Endothelial cell of umbilical vein (primary cell): ENCODE results near the gene GAL3ST1. TPM values are rescaled to one million over a fixed set of nuclear protein-coding genes. Genes with fewer than 3 reads are reported as not detected.

Source experiments
- BruUV-seq: library from RNA; stranded (reverse); fragments of 400-500 nt; replicated peaks from 2 replicates; lab custom pipeline; 2021; lab: Mats Ljungman, UMichigan
- CTCF ChIA-PET: fragments of 300-600, 350-600 bp; sonication (Branson Sonifier 250); formaldehyde crosslinking; loops from one replicate; lab custom pipeline; 2021; ENCODE audit warnings: antibody characterized with exemption, inconsistent platforms; lab: Charles Lee
- POLR2A ChIA-PET: fragments of 300-600, 350-600 bp; sonication (Branson Sonifier 250); formaldehyde crosslinking; loops from one replicate; lab custom pipeline; 2021; ENCODE audit warnings: antibody characterized with exemption, inconsistent platforms; lab: Charles Lee
- DNase-seq: peaks from one replicate; pipeline ENCODE4 v3.0.0-alpha.2; 2011; ENCODE audit warnings: low read depth, low spot score
- FAIRE-seq: peaks from 2 replicates; lab custom pipeline; 2011; peaks lifted over from hg19 to GRCh38; lab: Jason Lieb, UNC
- H2AFZ ChIP-seq: 2 replicates; pipeline ENCODE4 v1.6.0; 2012; ENCODE audit warnings: low read depth, low read length, control low read depth, inconsistent platforms
- H3K27ac ChIP-seq: 2 replicates; pipeline ENCODE4 v1.5.1; 2011; ENCODE audit warnings: low read depth, mild to moderate bottlenecking, control low read depth, low read length, moderate library complexity; ENCODE audit not compliant: insufficient read depth
- H3K27me3 ChIP-seq, 2 experiments: 2 replicates each; pipeline versions ENCODE4 v1.6.0 to v1.6.1; 2011; ENCODE audit warnings: low read length in 2 of 2, mixed read lengths in 1 of 2; ENCODE audit not compliant: control insufficient read depth in 2 of 2, insufficient read depth in 2 of 2
- H3K36me3 ChIP-seq, 2 experiments: 2 replicates in 1 of 2; 3 replicates in 1 of 2; pipeline ENCODE4 v1.5.1; 2011; ENCODE audit warnings: low read length in 2 of 2, mild to moderate bottlenecking in 1 of 2, moderate library complexity in 1 of 2; ENCODE audit not compliant: control insufficient read depth in 2 of 2, insufficient read depth in 2 of 2; ENCODE audit errors: extremely low read depth in 1 of 2
- H3K4me1 ChIP-seq: 3 replicates; pipeline ENCODE4 v1.5.1; 2011; ENCODE audit warnings: mild to moderate bottlenecking, low read length; ENCODE audit not compliant: control insufficient read depth, insufficient read depth; ENCODE audit errors: extremely low read depth
- H3K4me2 ChIP-seq: 2 replicates; pipeline ENCODE4 v1.6.1; 2011; ENCODE audit warnings: low read length, control low read depth, mixed read lengths; ENCODE audit not compliant: insufficient read depth
- H3K4me3 ChIP-seq, 3 experiments: fragments of 200-600 bp in 1 of 3; sonication (generic), shearing (Covaris generic) in 1 of 3; replicated peaks in 1 of 3; 2 replicates each; pipeline ENCODE4 v1.5.1; 2011 to 2016; ENCODE audit warnings: control low read depth in 3 of 3, low read length in 3 of 3, mild to moderate bottlenecking in 2 of 3, inconsistent platforms in 1 of 3, low read depth in 1 of 3, moderate library complexity in 1 of 3; ENCODE audit not compliant: insufficient read depth in 1 of 3
- H3K79me2 ChIP-seq: 2 replicates; pipeline ENCODE4 v1.6.0; 2012; ENCODE audit warnings: low read length, inconsistent platforms; ENCODE audit not compliant: control insufficient read depth, insufficient read depth
- H3K9ac ChIP-seq: replicated peaks from 2 replicates; pipeline ENCODE3; 2011; ENCODE audit warnings: low read length, control low read depth; ENCODE audit not compliant: insufficient read depth; ENCODE audit errors: extremely low read depth
- H3K9me1 ChIP-seq: replicated peaks from 3 replicates; pipeline ENCODE4 v1.6.0; 2011; ENCODE audit warnings: mild to moderate bottlenecking, low read length; ENCODE audit not compliant: control insufficient read depth, insufficient read depth; ENCODE audit errors: extremely low read depth
- H3K9me3 ChIP-seq: replicated peaks from 2 replicates; pipeline ENCODE4 v1.5.1; 2012; ENCODE audit warnings: low read length, inconsistent platforms; ENCODE audit not compliant: control insufficient read depth, insufficient read depth
- H4K20me1 ChIP-seq: replicated peaks from 2 replicates; pipeline ENCODE3; 2011; ENCODE audit warnings: mild to moderate bottlenecking, low read length; ENCODE audit not compliant: control insufficient read depth, insufficient read depth; ENCODE audit errors: extremely low read depth
- EZH2 ChIP-seq: IDR thresholded peaks from 2 replicates; pipeline ENCODE4 v1.6.1; 2012; ENCODE audit warnings: borderline replicate concordance, low read depth, mild to moderate bottlenecking, moderate library complexity, low read length, inconsistent platforms; ENCODE audit not compliant: severe bottlenecking
- FOS ChIP-seq: IDR thresholded peaks from 2 replicates; pipeline ENCODE4 v1.6.1; 2011; ENCODE audit warnings: mild to moderate bottlenecking, low read length, moderate library complexity, borderline replicate concordance; ENCODE audit not compliant: insufficient read depth
- GATA2 ChIP-seq: IDR thresholded peaks from 2 replicates; pipeline ENCODE4 v1.7.0; 2011; ENCODE audit warnings: low read depth, mild to moderate bottlenecking, moderate library complexity, mixed read lengths, low read length; ENCODE audit not compliant: insufficient read length, insufficient read depth
- JUN ChIP-seq: IDR thresholded peaks from 2 replicates; pipeline ENCODE4 v1.6.1; 2011; ENCODE audit warnings: borderline replicate concordance, low read depth; ENCODE audit not compliant: insufficient read length, insufficient read depth
- MAX ChIP-seq: IDR thresholded peaks from 2 replicates; pipeline ENCODE4 v1.6.1; 2011; ENCODE audit not compliant: insufficient read depth, insufficient read length
- MYC ChIP-seq: IDR thresholded peaks from one replicate; pipeline ENCODE4 v1.6.1; 2011; ENCODE audit warnings: mild to moderate bottlenecking, low read depth, low read length
- POLR2A ChIP-seq: IDR thresholded peaks from 2 replicates; pipeline ENCODE4 v1.6.1; 2012; ENCODE audit warnings: low read depth, mild to moderate bottlenecking, control low read depth, low read length
- POLR2AphosphoS5 ChIP-seq: IDR thresholded peaks from 2 replicates; pipeline ENCODE4 v1.6.1; 2012; ENCODE audit warnings: low read depth, mild to moderate bottlenecking, control low read depth, low read length, moderate library complexity; ENCODE audit not compliant: insufficient read depth
- dilution Hi-C: fragments of 300-500 bp; cut with MboI; formaldehyde crosslinking; loops from one replicate; pipeline ENCODE4 v1.15.0; 2019; ENCODE audit warnings: low sequenced_read_pairs; ENCODE audit not compliant: extremely low pct_ligation_motif_present
- intact Hi-C: fragments of 100-400 bp; cut with micrococcal nuclease; formaldehyde crosslinking; loops from one replicate; pipeline ENCODE4 v1.10.0; 2022
- polyA plus RNA-seq, 4 experiments: library from polyadenylated mRNA; depleted of rRNA in 3 of 4; stranded (reverse) in 3 of 4; unstranded in 1 of 4; fragments of >200 nt; gene quantifications; 2 replicates each; pipeline versions ENCODE4 v1.2.1 to v1.2.3, GENCODE V29; 2011 to 2012; ENCODE audit warnings: missing spikeins in 1 of 4
- total RNA-seq: library from RNA; stranded (reverse); gene quantifications from 2 replicates; pipeline ENCODE4 v1.2.3, GENCODE V29; 2021
- TF ChIP-seq, protein P1 (sequence below), 2 donors: IDR thresholded peaks; 1 replicate in 1 of 2; 2 replicates in 1 of 2; pipeline ENCODE4 v1.5.1; 2011; ENCODE audit warnings: low read length in 2 of 2, mild to moderate bottlenecking in 2 of 2, moderate library complexity in 2 of 2, control low read depth in 1 of 2, inconsistent platforms in 1 of 2, low read depth in 1 of 2; ENCODE audit not compliant: insufficient read depth in 1 of 2; ENCODE audit errors: extremely low read depth in 1 of 2

Gene GAL3ST1
- total and polyA plus RNA-seq, 2 donors (not counting 3 experiments of a cell fraction or from before 2014, with no cell fraction given) = not detected

DNA sequence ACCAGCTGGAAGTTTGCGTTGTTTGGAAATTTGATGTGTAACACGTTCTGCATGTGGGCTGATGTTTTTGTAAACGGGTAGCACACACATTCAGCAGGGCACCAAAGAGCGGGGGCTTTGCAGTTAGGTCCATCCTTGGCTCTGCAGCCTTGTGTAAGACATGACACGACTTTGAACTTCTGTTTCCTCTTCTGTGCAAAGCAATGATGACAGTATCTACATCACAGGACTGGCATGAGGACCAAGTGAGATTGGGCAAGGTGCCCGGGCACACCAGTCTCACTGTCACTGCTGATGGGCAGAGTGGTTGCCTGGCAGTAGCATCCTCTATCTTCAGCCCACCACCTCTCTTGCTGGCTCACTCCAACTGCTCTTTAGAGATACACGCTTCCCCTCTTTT, 35.8 kb upstream of the GAL3ST1 start:
- ChIA-PET POLR2A (no interaction called here), CTCF (interaction anchor here (0.9 to 5.2 kb wide), 5 partner anchors 10 to 322 kb away, joined by 3 to 59 read pairs (median 3); partner anchors contain the start of gene SLC35E4)
- no peaks in the 10 kb centered on the region for H3K79me2 ChIP-seq
- no peaks in the 10 kb centered on the region for H3K27me3 ChIP-seq
- H3K4me3 ChIP-seq = no peak overlapping the region
- DNase-seq (no peak), FAIRE-seq (no peak)
- TF ChIP-seq EZH2 = no peak
- TF ChIP-seq POLR2A = no peak
- TF ChIP-seq GATA2 = no peak
- TF ChIP-seq, protein P1, sequence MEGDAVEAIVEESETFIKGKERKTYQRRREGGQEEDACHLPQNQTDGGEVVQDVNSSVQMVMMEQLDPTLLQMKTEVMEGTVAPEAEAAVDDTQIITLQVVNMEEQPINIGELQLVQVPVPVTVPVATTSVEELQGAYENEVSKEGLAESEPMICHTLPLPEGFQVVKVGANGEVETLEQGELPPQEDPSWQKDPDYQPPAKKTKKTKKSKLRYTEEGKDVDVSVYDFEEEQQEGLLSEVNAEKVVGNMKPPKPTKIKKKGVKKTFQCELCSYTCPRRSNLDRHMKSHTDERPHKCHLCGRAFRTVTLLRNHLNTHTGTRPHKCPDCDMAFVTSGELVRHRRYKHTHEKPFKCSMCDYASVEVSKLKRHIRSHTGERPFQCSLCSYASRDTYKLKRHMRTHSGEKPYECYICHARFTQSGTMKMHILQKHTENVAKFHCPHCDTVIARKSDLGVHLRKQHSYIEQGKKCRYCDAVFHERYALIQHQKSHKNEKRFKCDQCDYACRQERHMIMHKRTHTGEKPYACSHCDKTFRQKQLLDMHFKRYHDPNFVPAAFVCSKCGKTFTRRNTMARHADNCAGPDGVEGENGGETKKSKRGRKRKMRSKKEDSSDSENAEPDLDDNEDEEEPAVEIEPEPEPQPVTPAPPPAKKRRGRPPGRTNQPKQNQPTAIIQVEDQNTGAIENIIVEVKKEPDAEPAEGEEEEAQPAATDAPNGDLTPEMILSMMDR (IDR thresholded peaks at IDR 0.05; ENCODE audit: extremely low read depth in 1 of 2, insufficient read depth in 1 of 2, low read depth in 1 of 2, low read length in 2 of 2) = no peak
- TF ChIP-seq JUN = no peak
- no peak for TF ChIP-seq POLR2AphosphoS5
- TF ChIP-seq FOS = no peak
- TF ChIP-seq MAX = no peak
- no peak for TF ChIP-seq MYC
- dilution Hi-C loops = no loop called here
- no peak overlapping the region for H3K27ac ChIP-seq
- no TSS peak for BruUV-seq
- H3K36me3 ChIP-seq = peaks cover 0 to 25% of the 10 kb centered on the region in 2 experiments
- H3K4me2 ChIP-seq = no peak overlapping the region
- no peak overlapping the region for H2AFZ ChIP-seq
- H3K4me1 ChIP-seq = peaks cover 37% of the 10 kb centered on the region
- H3K9me1 ChIP-seq = no peaks in the 10 kb centered on the region
- no peak overlapping the region for H3K9ac ChIP-seq
- intact Hi-C loops = no loop called here
- no peaks in the 10 kb centered on the region for H4K20me1 ChIP-seq
- H3K9me3 ChIP-seq = no peaks in the 10 kb centered on the region
